ENCODE data around the gene TBXA2R.

- TF ChIP-seq EP300 (IDR thresholded peaks at IDR 0.05), result no peak
- TF ChIP-seq, protein P1, sequence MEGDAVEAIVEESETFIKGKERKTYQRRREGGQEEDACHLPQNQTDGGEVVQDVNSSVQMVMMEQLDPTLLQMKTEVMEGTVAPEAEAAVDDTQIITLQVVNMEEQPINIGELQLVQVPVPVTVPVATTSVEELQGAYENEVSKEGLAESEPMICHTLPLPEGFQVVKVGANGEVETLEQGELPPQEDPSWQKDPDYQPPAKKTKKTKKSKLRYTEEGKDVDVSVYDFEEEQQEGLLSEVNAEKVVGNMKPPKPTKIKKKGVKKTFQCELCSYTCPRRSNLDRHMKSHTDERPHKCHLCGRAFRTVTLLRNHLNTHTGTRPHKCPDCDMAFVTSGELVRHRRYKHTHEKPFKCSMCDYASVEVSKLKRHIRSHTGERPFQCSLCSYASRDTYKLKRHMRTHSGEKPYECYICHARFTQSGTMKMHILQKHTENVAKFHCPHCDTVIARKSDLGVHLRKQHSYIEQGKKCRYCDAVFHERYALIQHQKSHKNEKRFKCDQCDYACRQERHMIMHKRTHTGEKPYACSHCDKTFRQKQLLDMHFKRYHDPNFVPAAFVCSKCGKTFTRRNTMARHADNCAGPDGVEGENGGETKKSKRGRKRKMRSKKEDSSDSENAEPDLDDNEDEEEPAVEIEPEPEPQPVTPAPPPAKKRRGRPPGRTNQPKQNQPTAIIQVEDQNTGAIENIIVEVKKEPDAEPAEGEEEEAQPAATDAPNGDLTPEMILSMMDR (IDR thresholded peaks at IDR 0.05), result no peak
These were observed 37.1 kb upstream of the TBXA2R start for GRCh38 chr19:3643674-3644313.
